NCI-H1417 (cell line): ENCODE results near the gene SLC25A25.
"Not testable (repeated sequence)": the region's sequence is repeated elsewhere in the genome, so short reads cannot be mapped to it uniquely, and the experiment has no call there.

ENCODE experiments used
- DNase-seq, 3 experiments: peaks; one replicate each; lab custom pipeline; 2025; lab: John Stamatoyannopoulos, UW

Gene SLC25A25

GRCh38 chr9:128051932-128052709, 15.9 kb upstream of the SLC25A25 start:
- no peak for DNase-seq

- no peak for DNase-seq
Observed at GRCh38 chr9:128053560-128053959, 14.5 kb upstream of the SLC25A25 start.

- DNase-seq = no peak
Observed at GRCh38 chr9:128054087-128054486, 13.9 kb upstream of the SLC25A25 start.

GRCh38 chr9:128055344-128056040, 12.5 kb upstream of the SLC25A25 start:
- no peak for DNase-seq

GRCh38 chr9:128056086-128056485, 11.9 kb upstream of the SLC25A25 start:
- DNase-seq = no peak

- peak in 1 of 3 experiments; percentile 51 for DNase-seq
Observed at GRCh38 chr9:128056887-128057723, 10.9 kb upstream of the SLC25A25 start.

- no peak for DNase-seq
Observed at GRCh38 chr9:128057724-128058409, 10.2 kb upstream of the SLC25A25 start.

GRCh38 chr9:128059365-128059983, 8.6 kb upstream of the SLC25A25 start:
- no peak for DNase-seq

GRCh38 chr9:128061275-128061960, 6.6 kb upstream of the SLC25A25 start:
- DNase-seq = no peak

- no peak for DNase-seq
Observed at GRCh38 chr9:128062279-128062678, 5.8 kb upstream of the SLC25A25 start.

- no peak for DNase-seq
Observed at GRCh38 chr9:128062846-128063831, 4.9 kb upstream of the SLC25A25 start.

- DNase-seq = no peak
Observed at GRCh38 chr9:128065907-128066712, 1.9 kb upstream of the SLC25A25 start.

GRCh38 chr9:128066713-128067644, 1.1 kb upstream of the SLC25A25 start, which contains the start of gene NAIF1:
Gene NAIF1, minus strand, starts transcription at chr9:128067320. Its CDS starts 219 bp downstream, at chr9:128067101.
- peak; percentile 93 to 100 (median 99) for DNase-seq

- DNase-seq = peak in 2 of 3 experiments; percentile 49 to 89
Observed at GRCh38 chr9:128068386-128069205, 564 bp downstream of the SLC25A25 start.

GRCh38 chr9:128070874-128071273, 2.8 kb downstream of the SLC25A25 start:
- no peak for DNase-seq

GRCh38 chr9:128071475-128071874, 3.4 kb downstream of the SLC25A25 start:
- DNase-seq = not testable (repeated sequence)
